Brain microvascular endothelial cell (primary cell): ENCODE measurements around the gene GDPGP1.

Source experiments
- DNase-seq: peaks from one replicate; pipeline ENCODE4 v3.0.0-alpha.2; 2020
- H3K27ac ChIP-seq: fragments of 250-450 bp; sonication (Bioruptor Pico); 2 replicates; pipeline ENCODE4 v1.5.1; 2020; ENCODE audit warnings: mild to moderate bottlenecking, moderate library complexity
- H3K27me3 ChIP-seq: fragments of 250-450 bp; sonication (Bioruptor Pico); replicated peaks from 2 replicates; pipeline ENCODE4 v1.5.1; 2020; ENCODE audit warnings: mild to moderate bottlenecking
- H3K36me3 ChIP-seq: fragments of 250-450 bp; sonication (Bioruptor Pico); replicated peaks from 2 replicates; pipeline ENCODE4 v1.5.1; 2020; ENCODE audit warnings: mild to moderate bottlenecking
- H3K4me3 ChIP-seq: 2 replicates; pipeline ENCODE4 v1.5.1; 2011; ENCODE audit warnings: low read depth, mild to moderate bottlenecking, control low read depth, low read length, moderate library complexity
- in situ Hi-C: cut with HindIII; loops from 2 replicates; pipeline ENCODE4 v1.10.0; 2017; ENCODE audit warnings: low sequenced_read_pairs, low pct_ligation_motif_present
- TF ChIP-seq, protein P1 (sequence below): IDR thresholded peaks from 2 replicates; pipeline ENCODE4 v1.5.1; 2011; ENCODE audit warnings: low read depth, mild to moderate bottlenecking, moderate library complexity, low read length, control low read depth, inconsistent platforms; ENCODE audit errors: missing control alignments

The GDPGP1 gene

GRCh38 chr15:90209591-90209990 is 24.4 kb upstream of the GDPGP1 start:
- H3K36me3 ChIP-seq, result no peaks in the 10 kb centered on the region
- TF ChIP-seq, protein P1, sequence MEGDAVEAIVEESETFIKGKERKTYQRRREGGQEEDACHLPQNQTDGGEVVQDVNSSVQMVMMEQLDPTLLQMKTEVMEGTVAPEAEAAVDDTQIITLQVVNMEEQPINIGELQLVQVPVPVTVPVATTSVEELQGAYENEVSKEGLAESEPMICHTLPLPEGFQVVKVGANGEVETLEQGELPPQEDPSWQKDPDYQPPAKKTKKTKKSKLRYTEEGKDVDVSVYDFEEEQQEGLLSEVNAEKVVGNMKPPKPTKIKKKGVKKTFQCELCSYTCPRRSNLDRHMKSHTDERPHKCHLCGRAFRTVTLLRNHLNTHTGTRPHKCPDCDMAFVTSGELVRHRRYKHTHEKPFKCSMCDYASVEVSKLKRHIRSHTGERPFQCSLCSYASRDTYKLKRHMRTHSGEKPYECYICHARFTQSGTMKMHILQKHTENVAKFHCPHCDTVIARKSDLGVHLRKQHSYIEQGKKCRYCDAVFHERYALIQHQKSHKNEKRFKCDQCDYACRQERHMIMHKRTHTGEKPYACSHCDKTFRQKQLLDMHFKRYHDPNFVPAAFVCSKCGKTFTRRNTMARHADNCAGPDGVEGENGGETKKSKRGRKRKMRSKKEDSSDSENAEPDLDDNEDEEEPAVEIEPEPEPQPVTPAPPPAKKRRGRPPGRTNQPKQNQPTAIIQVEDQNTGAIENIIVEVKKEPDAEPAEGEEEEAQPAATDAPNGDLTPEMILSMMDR, result no peak
- no peak overlapping the region for H3K4me3 ChIP-seq
- no peak overlapping the region for H3K27ac ChIP-seq
- no peak for DNase-seq
- no peaks in the 10 kb centered on the region for H3K27me3 ChIP-seq
- in situ Hi-C loops, result no loop called here

DNA sequence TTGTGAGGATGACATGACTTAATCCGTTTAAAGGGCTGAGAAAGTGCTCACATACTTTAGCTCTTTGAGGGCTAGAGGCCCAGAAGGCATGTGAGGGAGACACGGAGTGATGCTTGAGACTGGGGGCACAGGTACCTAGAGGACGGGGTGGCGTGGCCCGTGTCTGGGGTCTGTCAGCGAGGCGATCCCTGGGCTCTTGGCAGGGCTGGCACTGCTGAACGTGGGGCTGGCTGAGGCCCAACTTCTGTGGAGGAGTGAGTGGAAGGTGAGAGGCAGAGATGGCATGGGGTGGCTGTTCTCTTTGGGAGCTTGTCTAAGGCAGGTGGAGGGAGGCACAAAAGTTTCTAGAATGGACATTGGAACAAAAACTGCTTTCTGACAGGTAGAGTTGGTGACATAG is 23.4 kb upstream of the GDPGP1 start:
- in situ Hi-C loops, result no loop called here
- no peak overlapping the region for H3K27ac ChIP-seq
- DNase-seq, result no peak
- TF ChIP-seq, protein P1, result no peak
- no peak overlapping the region for H3K4me3 ChIP-seq
- no peaks in the 10 kb centered on the region for H3K36me3 ChIP-seq
- H3K27me3 ChIP-seq, result no peaks in the 10 kb centered on the region

- TF ChIP-seq, protein P1, result no peak
- Histone ChIP-seq H3K36me3 (no peaks in the 10 kb centered on the region), H3K4me3 (no peak overlapping the region), H3K27me3 (no peaks in the 10 kb centered on the region), H3K27ac (peak overlapping the region; percentile 53)
- in situ Hi-C loops, result no loop called here
- no peak for DNase-seq
These were observed 23.0 kb upstream of the GDPGP1 start for GRCh38 chr15:90211009-90211408.

GRCh38 chr15:90211440-90212143 is 22.4 kb upstream of the GDPGP1 start:
- DNase-seq, result peak; percentile 47
- TF ChIP-seq, protein P1, result no peak
- in situ Hi-C loops, result no loop called here
- no peaks in the 10 kb centered on the region for H3K36me3 ChIP-seq
- H3K27me3 ChIP-seq, result no peaks in the 10 kb centered on the region
- H3K4me3 ChIP-seq, result no peak overlapping the region
- peak overlapping the region; percentile 53 for H3K27ac ChIP-seq

- TF ChIP-seq, protein P1, result no peak
- no peaks in the 10 kb centered on the region for H3K27me3 ChIP-seq
- H3K27ac ChIP-seq, result no peak overlapping the region
- no peak for DNase-seq
- in situ Hi-C loops, result no loop called here
- no peaks in the 10 kb centered on the region for H3K36me3 ChIP-seq
- H3K4me3 ChIP-seq, result no peak overlapping the region
These were observed 21.5 kb upstream of the GDPGP1 start for GRCh38 chr15:90212221-90213098.
